Large intestine (tissue), 3 donors: ENCODE data around the gene TSC22D1. TPM values are rescaled to one million over a fixed set of nuclear protein-coding genes. Genes with fewer than 3 reads are reported as not detected.

Source experiments
- DNase-seq, 2 donors: peaks; one replicate each; pipeline versions ENCODE4 v3.0.0 to v3.0.0-alpha.2; 2013
- H3K27ac ChIP-seq: one replicate; pipeline ENCODE4 v1.5.1; 2013; ENCODE audit warnings: low read length
- H3K27me3 ChIP-seq: 2 replicates; pipeline ENCODE4 v1.6.1; 2013; ENCODE audit warnings: low read length; ENCODE audit not compliant: control insufficient read depth, insufficient read depth
- H3K36me3 ChIP-seq: 2 replicates; pipeline ENCODE4 v1.6.1; 2013; ENCODE audit warnings: low read length; ENCODE audit not compliant: control insufficient read depth, insufficient read depth
- H3K4me1 ChIP-seq: one replicate; pipeline ENCODE4 v1.6.1; 2013; ENCODE audit warnings: low read length; ENCODE audit not compliant: control insufficient read depth, insufficient read depth
- H3K4me3 ChIP-seq: one replicate; pipeline ENCODE4 v1.5.1; 2013; ENCODE audit warnings: low read length
- H3K9me3 ChIP-seq: one replicate; pipeline ENCODE4 v1.6.1; 2013; ENCODE audit warnings: mild to moderate bottlenecking, low read depth, low read length, moderate library complexity; ENCODE audit not compliant: control insufficient read depth
- WGBS: methylation state at CpG from one replicate; pipeline ENCODE4 v1.1.5; 2013; ENCODE audit warnings: low lambda C conversion rate; ENCODE audit not compliant: insufficient coverage; 5-methylcytosine and 5-hydroxymethylcytosine counted together
- polyA plus RNA-seq: library from polyadenylated mRNA; unstranded; fragments of 120-200 nt; gene quantifications from one replicate; pipeline ENCODE4 v1.2.1, GENCODE V29; 2013

The TSC22D1 gene
- polyA plus RNA-seq, 1 donor = 172 TPM

DNA sequence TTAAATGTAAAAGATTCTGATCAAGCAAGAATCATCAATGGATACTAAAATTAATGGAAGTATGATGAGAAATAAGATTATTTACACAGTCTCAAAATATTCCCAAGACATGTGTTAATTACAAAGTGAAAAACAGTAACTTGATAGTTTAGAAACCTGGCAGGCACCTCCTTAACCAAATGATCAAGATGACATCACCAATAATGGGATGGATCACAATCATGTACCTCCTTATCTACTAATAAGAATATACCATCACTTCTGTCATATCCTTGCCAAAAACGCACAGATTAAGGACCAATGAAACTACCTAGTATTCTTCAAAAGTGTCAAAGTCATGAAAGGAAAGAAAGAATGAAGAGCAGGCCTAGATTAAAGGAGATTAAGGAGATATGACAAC lies 30.0 kb downstream of the TSC22D1 start:
- H3K27me3 ChIP-seq = no peaks in the 10 kb centered on the region
- no peak overlapping the region for H3K4me3 ChIP-seq
- peaks cover 6% of the 10 kb centered on the region for H3K36me3 ChIP-seq
- H3K9me3 ChIP-seq = no peaks in the 10 kb centered on the region
- no peak overlapping the region for H3K27ac ChIP-seq
- no peak for DNase-seq
- WGBS = 100% methylated on average over 1 of the region's 1 CpG
- no peaks in the 10 kb centered on the region for H3K4me1 ChIP-seq

DNA sequence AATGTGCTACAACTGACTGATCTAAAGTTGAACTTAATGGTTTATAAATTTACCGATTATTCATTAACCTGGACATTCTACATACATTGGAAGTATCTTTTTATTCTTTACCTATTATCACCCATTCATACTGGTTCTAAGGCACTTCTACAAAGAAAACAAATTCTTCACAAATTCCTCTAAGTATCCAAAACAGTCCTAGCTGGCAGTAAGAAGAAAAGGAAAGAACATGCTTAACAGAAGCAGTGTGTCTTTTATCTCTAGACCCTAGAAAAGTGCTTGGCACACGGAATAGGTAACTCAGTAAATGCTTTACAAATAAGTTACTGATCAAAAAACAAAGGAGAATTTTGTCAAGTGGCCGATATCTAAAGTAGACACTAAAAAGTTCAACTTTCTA lies 32.8 kb downstream of the TSC22D1 start:
- no peak overlapping the region for H3K27ac ChIP-seq
- no peak overlapping the region for H3K4me3 ChIP-seq
- H3K4me1 ChIP-seq = no peaks in the 10 kb centered on the region
- peaks cover 14% of the 10 kb centered on the region for H3K36me3 ChIP-seq
- no peak for DNase-seq
- no peaks in the 10 kb centered on the region for H3K9me3 ChIP-seq
- H3K27me3 ChIP-seq = no peaks in the 10 kb centered on the region
- 33% methylated on average over 1 of the region's 3 CpGs for WGBS

DNA sequence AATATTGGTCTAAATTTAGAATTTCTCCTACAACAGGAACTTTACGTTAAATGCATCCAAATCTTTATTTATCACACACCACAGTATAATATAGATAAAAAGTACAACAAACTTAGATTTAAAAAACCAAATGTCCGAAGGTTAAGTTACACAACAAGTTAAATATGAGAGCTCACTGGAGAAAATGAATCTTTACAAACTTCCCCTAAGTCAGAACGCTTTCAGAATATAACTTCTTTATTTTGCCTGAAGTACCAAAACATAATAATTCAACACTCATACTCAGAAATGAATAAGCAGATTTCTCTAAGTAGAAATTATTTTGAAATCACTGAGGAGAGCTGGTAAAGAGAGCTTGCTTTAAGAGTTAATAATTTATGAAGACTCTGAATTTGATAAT lies 33.8 kb downstream of the TSC22D1 start:
- H3K4me3 ChIP-seq = no peak overlapping the region
- 14% methylated on average over 1 of the region's 3 CpGs for WGBS
- no peaks in the 10 kb centered on the region for H3K4me1 ChIP-seq
- H3K36me3 ChIP-seq = peaks cover 11% of the 10 kb centered on the region
- no peaks in the 10 kb centered on the region for H3K9me3 ChIP-seq
- peak in 1 of 2 donors; percentile 12 for DNase-seq
- no peaks in the 10 kb centered on the region for H3K27me3 ChIP-seq
- no peak overlapping the region for H3K27ac ChIP-seq

DNA sequence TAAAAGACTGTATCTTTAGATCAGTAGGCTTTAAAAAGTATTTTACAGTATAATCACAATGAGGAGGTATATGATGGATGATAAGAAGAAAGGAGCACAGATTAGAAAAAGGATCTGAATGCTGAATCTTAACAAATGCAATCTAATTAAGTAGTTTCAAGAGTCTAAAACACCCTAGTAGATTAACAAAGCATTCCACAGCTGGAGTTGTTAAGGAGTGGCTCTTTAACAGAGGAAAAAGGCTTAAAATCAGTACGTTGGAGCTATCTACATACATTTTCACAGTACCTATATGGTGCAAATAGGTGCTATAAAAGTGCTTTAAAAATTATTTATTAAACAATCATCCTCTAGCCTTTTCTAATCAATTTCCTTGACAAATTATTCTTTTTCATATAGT lies 34.5 kb downstream of the TSC22D1 start:
- H3K9me3 ChIP-seq = no peaks in the 10 kb centered on the region

DNA sequence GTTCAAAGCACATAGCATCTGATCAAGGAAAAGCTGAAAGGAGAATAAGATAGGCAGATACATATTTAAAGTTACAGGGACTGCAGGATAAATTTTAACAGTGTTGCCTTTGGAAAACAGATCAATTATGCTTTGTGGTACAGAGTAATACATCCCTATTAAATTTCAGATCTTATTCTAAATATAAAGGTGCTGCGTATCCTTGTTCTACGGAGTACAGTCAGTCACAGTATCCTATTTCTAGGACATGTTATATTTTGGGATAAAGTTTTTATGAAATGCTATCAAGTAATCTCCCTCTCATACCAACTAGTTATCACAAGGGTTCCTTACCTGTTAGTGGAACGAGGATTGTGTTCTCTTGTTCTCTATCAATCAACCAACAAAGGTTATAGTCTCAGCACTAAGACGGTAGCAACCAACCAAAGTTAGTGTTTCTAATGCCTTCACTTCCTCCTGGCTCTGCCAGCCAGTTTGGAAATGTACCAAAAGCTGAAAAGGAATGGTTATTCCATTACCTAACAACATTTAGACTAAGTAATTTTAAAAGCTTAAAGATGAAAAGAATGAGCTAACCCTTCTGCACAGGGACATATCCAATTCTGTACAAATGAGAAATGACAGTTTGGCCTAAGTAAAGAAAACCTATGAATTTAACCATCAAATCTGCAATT lies 35.2 kb downstream of the TSC22D1 start:
- DNase-seq = no peak

More for the DNA sequence above, 34.5 kb downstream of the TSC22D1 start:
- Histone ChIP-seq H3K36me3 (peaks cover 11% of the 10 kb centered on the region), H3K27ac (no peak overlapping the region), H3K4me1 (no peaks in the 10 kb centered on the region), H3K27me3 (no peaks in the 10 kb centered on the region), H3K4me3 (no peak overlapping the region)
- DNase-seq = no peak
- no CpG with 5 or more reads among the region's 1 CpG for WGBS

DNA sequence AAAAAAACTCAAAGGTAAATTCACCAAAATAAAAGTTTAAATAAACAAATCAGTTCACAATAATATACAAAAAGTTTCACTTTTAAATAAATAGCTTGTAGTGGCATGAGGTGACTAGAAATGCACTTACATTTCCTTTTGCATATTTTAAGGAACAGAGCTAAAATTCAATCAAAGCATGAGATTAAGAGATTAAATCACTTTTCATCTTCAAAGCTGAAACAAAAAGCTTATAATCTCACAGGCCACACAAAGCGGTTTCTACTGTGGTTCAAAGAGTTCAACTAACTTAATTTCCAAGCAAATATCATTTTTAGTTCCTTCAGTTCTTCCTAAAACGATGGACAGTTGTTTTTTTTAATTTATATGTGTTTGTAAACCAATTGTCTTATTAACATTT lies 38.9 kb downstream of the TSC22D1 start:
- H3K9me3 ChIP-seq = no peaks in the 10 kb centered on the region
- no peaks in the 10 kb centered on the region for H3K4me1 ChIP-seq
- no peaks in the 10 kb centered on the region for H3K27me3 ChIP-seq
- no peak overlapping the region for H3K4me3 ChIP-seq
- H3K27ac ChIP-seq = no peak overlapping the region
- peaks cover 14% of the 10 kb centered on the region for H3K36me3 ChIP-seq
- 71% methylated on average over 1 of the region's 2 CpGs for WGBS
- DNase-seq = no peak

More for the DNA sequence above, 35.2 kb downstream of the TSC22D1 start:
- Histone ChIP-seq H3K9me3 (no peaks in the 10 kb centered on the region), H3K27ac (no peak overlapping the region), H3K4me1 (no peaks in the 10 kb centered on the region), H3K4me3 (no peak overlapping the region), H3K36me3 (peaks cover 11% of the 10 kb centered on the region), H3K27me3 (no peaks in the 10 kb centered on the region)
- 100% methylated on average over 2 of the region's 4 CpGs for WGBS

DNA sequence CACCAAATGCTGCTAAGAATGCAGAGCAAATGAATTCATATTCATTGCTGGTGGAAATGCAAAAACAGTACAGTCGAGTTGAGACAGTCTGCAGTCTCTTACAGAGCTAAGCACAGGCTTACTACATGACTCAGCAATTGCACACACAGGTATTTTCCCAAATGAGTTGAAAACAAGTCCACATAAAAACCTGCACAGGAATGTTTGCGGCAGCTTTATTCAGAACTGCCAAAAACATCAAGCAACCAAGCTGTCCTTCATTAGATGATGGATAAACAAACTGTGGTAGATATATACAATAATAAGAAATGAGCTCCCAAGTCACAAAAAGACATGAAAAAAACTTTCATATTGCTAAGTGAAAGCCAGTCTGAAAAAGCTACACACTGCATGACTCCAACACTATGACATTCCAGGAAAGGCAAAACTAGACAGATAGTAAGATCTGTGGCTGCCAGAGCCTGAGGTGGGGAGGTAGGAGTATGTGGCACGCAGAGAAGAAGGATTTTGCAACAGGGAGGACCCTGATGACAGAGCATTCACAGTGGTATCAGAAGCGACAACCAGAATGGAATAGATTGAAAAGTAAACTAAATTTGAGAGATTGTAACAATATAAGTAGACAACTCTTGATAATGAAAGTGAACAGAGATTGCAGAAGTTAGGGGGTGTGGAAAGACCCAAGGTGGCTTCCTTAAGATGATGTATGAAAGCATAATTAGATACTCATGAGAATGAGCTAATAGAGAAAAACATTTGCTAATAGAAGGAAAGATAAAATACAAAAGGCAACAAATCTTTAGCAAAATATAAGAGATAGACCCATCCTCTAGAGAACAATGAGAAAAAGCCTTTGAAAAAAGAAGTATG lies 52.7 kb downstream of the TSC22D1 start:
- 80% methylated on average over 2 of the region's 4 CpGs for WGBS
- H3K36me3 ChIP-seq = peaks cover 3% of the 10 kb centered on the region
- H3K4me3 ChIP-seq = no peak overlapping the region
- peak overlapping the region; percentile 25 for H3K27ac ChIP-seq
- no peaks in the 10 kb centered on the region for H3K9me3 ChIP-seq
- no peaks in the 10 kb centered on the region for H3K27me3 ChIP-seq
- no peaks in the 10 kb centered on the region for H3K4me1 ChIP-seq
- peak in 1 of 2 donors; percentile 30 for DNase-seq

DNA sequence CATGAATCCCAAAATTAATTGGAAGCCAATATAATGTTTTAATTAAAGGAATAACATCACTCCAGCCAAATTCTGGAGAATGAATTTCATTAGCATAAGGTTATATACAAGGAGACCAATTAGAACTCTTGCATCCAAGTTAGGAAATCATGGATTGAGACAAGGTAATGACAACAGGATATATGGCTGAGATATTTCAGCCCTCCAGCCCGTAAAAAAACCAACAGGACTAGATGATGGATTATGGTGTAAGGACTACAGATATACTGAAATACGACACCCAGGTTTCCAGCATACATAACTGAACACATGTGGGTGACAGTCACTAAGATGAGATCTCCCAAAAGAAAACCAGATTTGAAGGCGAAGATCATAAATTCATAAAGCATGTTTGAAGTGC lies 56.5 kb downstream of the TSC22D1 start:
- H3K4me1 ChIP-seq = no peaks in the 10 kb centered on the region
- no peak overlapping the region for H3K4me3 ChIP-seq
- WGBS = no CpG with 5 or more reads among the region's 3 CpGs
- no peaks in the 10 kb centered on the region for H3K27me3 ChIP-seq
- H3K9me3 ChIP-seq = no peaks in the 10 kb centered on the region
- no peak overlapping the region for H3K27ac ChIP-seq
- DNase-seq = no peak
- no peaks in the 10 kb centered on the region for H3K36me3 ChIP-seq

DNA sequence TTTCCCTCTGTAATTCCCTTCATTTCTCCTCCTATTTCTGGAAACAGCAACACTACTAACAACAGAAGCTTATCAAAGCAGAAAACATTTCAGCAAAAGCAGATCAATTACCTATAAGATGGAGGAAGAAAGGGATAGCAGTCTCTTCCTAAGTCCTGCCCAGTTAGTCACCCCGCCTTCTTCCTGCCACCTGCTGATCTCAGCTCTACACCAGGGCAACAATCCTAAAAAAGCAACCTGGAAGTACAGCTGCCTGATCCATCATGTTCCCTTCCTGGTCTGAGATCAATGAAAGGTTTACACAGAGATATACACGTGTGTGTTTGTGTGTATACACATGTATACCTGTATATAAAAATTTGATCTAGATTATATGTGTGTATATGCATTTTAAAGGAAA lies 59.4 kb downstream of the TSC22D1 start:
- H3K27me3 ChIP-seq = no peaks in the 10 kb centered on the region
- no peak for DNase-seq
- H3K4me1 ChIP-seq = no peaks in the 10 kb centered on the region
- WGBS = 71% methylated on average over 1 of the region's 2 CpGs
- H3K36me3 ChIP-seq = peaks cover 6% of the 10 kb centered on the region
- H3K27ac ChIP-seq = no peak overlapping the region
- no peaks in the 10 kb centered on the region for H3K9me3 ChIP-seq
- no peak overlapping the region for H3K4me3 ChIP-seq

DNA sequence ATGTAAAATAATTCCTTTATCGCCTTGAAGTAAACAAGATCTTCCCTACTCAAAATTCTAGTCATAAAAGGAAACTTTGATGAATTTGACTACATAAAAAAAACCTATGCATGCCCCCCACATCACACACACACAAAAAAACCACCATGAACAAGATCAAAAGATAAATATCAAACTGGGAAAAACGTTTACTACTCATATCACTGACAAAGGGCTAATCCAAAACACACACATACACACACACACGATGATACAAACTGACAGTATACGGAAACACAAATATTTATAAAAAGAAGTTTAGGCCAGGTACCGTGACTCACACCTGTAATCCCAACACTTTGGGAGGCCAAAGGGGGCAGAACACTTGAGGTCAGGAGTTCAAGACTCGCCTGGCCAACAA lies 61.9 kb downstream of the TSC22D1 start:
- 52% methylated on average over 2 of the region's 6 CpGs for WGBS
- Histone ChIP-seq H3K36me3 (peaks cover 8% of the 10 kb centered on the region), H3K4me1 (no peaks in the 10 kb centered on the region), H3K27ac (no peak overlapping the region), H3K27me3 (no peaks in the 10 kb centered on the region), H3K9me3 (no peaks in the 10 kb centered on the region), H3K4me3 (no peak overlapping the region)
- DNase-seq = no peak
